GM12801 (cell line): Measurements from ENCODE around the gene HPSE2.

Experiments
- CTCF ChIP-seq: IDR thresholded peaks from one replicate; pipeline ENCODE4 v1.5.1; 2011; ENCODE audit warnings: control low read depth; ENCODE audit not compliant: insufficient read length; ENCODE audit errors: extremely low read depth

Gene HPSE2

DNA sequence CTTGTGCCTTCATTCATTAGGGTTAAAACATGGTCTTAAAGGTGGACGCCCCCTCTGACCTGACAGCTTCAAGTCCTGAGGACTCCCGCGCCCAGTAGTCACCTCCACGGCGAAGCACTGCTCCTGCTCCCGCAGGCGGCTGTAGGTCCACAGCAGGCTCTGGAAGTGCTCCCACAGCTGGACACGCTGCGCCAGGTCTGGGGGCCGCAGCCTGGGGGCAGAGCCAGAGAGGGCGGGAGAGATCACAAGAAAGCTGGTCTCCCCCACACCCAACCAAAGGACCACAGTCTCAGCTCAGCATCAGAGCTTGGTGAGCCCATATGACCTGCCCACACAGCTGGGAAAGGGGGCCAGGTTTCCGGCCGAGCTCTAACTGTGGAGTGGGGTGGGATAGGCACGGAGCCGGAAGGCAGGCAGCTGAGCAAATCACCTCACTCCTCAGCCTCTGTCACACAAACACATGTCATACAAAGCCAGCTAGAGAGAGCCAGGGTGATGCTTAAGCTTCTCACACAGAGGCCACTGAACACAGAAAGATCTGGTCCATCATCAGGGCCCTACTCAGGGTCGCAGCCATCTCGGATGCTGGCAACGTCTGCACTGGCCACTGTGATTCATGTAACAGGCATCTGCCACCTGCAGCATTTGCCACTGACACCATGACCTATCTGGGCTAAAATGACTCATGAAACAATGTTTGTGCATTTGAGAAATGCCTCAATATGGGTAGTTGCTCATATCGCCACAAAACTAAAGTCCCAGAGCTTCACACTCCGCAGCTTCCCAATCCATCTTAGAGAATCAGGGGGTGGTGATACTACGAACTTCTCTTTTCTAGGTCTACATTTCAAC is 801.5 kb downstream of the HPSE2 start:
- TF ChIP-seq CTCF: no peak

DNA sequence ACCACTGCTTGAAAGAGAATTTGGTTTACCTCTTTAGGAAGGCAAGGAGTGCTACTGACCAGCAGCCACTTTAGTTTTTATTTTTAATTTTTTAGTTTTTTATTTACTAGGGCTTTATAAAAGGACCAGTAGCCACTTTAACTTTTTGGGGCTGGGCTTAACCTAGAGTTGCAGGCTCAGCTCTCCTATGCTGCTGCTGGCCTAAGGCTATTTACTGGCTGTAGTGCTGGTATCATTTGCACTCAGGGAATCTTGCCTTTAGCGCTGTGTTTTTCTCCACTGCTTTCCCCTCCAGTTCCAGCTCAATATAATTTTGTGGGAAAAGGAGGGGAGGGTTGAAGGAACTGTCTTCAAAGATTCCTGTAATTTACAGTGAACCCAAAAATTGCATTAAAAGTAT is 802.3 kb downstream of the HPSE2 start:
- no peak for TF ChIP-seq CTCF

GRCh38 chr10:98432330-98432729 is 803.3 kb downstream of the HPSE2 start:
- TF ChIP-seq CTCF: no peak

DNA sequence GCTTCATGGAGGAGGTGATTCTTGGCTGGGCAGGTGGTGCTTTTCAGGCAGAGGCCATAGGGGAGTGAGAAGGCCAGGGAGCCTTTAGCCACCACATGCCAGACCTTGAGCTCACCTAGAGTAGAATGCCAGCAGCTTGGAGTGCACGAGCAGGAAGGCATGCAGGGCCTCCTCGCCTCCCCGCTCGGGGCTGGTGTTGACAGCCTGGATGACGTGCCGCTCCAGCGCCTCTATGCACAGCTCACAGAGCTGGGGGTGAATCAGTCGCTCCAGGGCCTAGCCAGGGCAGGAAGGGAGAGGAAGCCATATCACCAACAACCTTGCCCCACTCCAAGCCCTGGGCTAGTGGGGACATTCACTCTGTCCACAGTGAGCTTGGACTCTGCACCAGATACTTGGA is 804.6 kb downstream of the HPSE2 start:
- no peak for TF ChIP-seq CTCF

DNA sequence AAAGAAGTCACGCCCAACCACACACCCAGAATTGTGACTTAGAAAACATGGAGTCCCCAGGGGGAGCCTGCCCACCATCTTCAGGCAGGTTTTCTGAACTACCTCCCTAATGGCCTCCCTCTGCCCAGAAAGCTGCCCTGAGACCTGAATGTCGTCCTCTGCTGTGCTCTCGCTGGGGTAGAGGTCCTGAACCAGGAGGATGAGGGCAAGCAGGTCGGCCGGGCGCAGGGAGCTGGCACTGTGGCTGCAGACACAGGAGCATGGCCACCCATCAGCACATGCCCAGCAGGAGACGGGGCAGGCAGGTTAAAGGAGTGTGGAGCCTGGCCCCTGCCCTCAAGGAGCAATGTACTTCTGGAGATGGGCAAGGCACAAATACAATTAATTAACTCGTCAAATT is 805.2 kb downstream of the HPSE2 start:
- TF ChIP-seq CTCF: no peak

GRCh38 chr10:98429320-98430072 is 806.2 kb downstream of the HPSE2 start:
- TF ChIP-seq CTCF: no peak

DNA sequence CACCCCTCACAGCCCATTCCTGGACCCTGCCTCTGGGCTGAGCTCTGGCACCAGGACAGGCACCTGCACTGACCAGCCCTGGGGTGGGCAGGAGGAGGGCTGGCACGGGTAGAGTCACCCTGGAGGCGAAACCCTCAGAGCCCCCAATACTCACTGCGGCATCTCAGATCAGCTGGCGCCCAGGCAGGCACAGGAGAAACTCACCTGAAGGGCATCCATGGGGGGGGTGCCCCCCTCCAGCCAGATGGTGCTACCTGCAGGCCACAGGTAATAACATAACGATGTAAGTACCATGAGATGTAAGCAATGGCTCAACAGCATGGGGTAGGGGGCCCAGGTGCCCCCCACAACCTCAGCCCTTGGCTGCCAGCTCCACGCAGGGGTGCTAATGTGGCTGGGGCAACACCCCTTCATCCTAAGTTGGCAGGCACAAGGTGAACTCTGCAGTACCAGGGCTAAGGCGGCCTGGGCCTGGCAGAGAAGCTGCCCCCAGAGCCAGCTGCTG is 808.6 kb downstream of the HPSE2 start:
- no peak for TF ChIP-seq CTCF
